Erythroblast (primary cell): Measurements from ENCODE around the gene MAGI1.

ENCODE experiments used
- GATA1 ChIP-seq: IDR thresholded peaks from 2 replicates; pipeline ENCODE4 v1.6.1; 2011; ENCODE audit warnings: low read depth, mild to moderate bottlenecking, control low read depth, low read length, moderate library complexity
- POLR2A ChIP-seq: IDR thresholded peaks from 2 replicates; pipeline ENCODE4 v1.6.1; 2011; ENCODE audit warnings: mild to moderate bottlenecking, low read length

- no peak for TF ChIP-seq POLR2A
- no peak for TF ChIP-seq GATA1
Observed at GRCh38 chr3:65438612-65439011, 600.1 kb downstream of the MAGI1 start.
